HepG2 (cell line): ENCODE measurements around the gene C21orf91. TPM values are rescaled to one million over a fixed set of nuclear protein-coding genes. Genes with fewer than 3 reads are reported as not detected.

Source experiments
- ATAC-seq: fragments of 200-7000 bp; cut with Tn5 transposase; 3 replicates; pipeline ENCODE4 v1.9.1; 2020; ENCODE audit warnings: mild to moderate bottlenecking, moderate library complexity
- BruUV-seq: library from RNA; stranded (reverse); fragments of 400-500 nt; replicated peaks from 2 replicates; lab custom pipeline; 2021; lab: Mats Ljungman, UMichigan
- CTCF ChIA-PET: fragments of 300-600 bp; formaldehyde crosslinking; extraction: SDS; loops from one replicate; lab custom pipeline; 2021; ENCODE audit warnings: low total read pairs, inconsistent platforms, low intra/inter-chr PET ratio; lab: Yijun Ruan, JAX
- POLR2A ChIA-PET: fragments of 350-600 bp; sonication (Branson Sonifier 250); formaldehyde crosslinking; loops from one replicate; lab custom pipeline; 2020; ENCODE audit warnings: antibody characterized with exemption, inconsistent platforms; lab: Yijun Ruan, JAX
- DNase-seq: peaks from one replicate; pipeline ENCODE4 v3.0.0-alpha.2; 2015; ENCODE audit warnings: low spot score
- FAIRE-seq: peaks from 3 replicates; lab custom pipeline; 2011; peaks lifted over from hg19 to GRCh38; lab: Jason Lieb, UNC
- H2AFZ ChIP-seq: one replicate; pipeline ENCODE4 v1.6.1; 2011; ENCODE audit warnings: low read length, inconsistent platforms
- H3K27ac ChIP-seq: fragments of 300-600 bp; 3 replicates; pipeline ENCODE4 v1.8.0; 2011; ENCODE audit warnings: mixed run types, mild to moderate bottlenecking, mixed read lengths, low read length, inconsistent platforms; ENCODE audit not compliant: insufficient read depth; ENCODE audit errors: extremely low read length
- H3K27me3 ChIP-seq, 2 experiments: fragments of 200-600 bp in 1 of 2; 2 replicates in 1 of 2; 3 replicates in 1 of 2; pipeline versions ENCODE4 v1.6.0 to v1.8.0; 2011; ENCODE audit warnings: low read length in 2 of 2, mild to moderate bottlenecking in 2 of 2, moderate library complexity in 2 of 2, inconsistent platforms in 1 of 2; ENCODE audit not compliant: insufficient read depth in 2 of 2, control insufficient read depth in 1 of 2
- H3K36me3 ChIP-seq, 2 experiments: fragments of 200-600 bp in 1 of 2; replicated peaks in 1 of 2; 2 replicates in 1 of 2; 3 replicates in 1 of 2; pipeline versions ENCODE4 v1.5.1 to v1.8.0; 2011; ENCODE audit warnings: low read length in 2 of 2, inconsistent platforms in 1 of 2; ENCODE audit not compliant: insufficient read depth in 2 of 2, control insufficient read depth in 1 of 2
- H3K4me1 ChIP-seq: 2 replicates; pipeline ENCODE4 v1.5.1; 2012; ENCODE audit warnings: low read length, inconsistent platforms; ENCODE audit not compliant: insufficient read depth
- H3K4me2 ChIP-seq: 2 replicates; pipeline ENCODE4 v1.6.0; 2011; ENCODE audit warnings: low read depth, low read length, inconsistent platforms
- H3K4me3 ChIP-seq, 3 experiments: fragments of 200-600 bp in 1 of 3; sonication (generic), shearing (Covaris generic) in 1 of 3; replicated peaks in 1 of 3; 2 replicates each; pipeline ENCODE4 v1.5.1; 2011 to 2016; ENCODE audit warnings: low read length in 3 of 3, inconsistent platforms in 2 of 3, low read depth in 2 of 3, mild to moderate bottlenecking in 2 of 3, control low read depth in 1 of 3, mixed read lengths in 1 of 3; ENCODE audit not compliant: insufficient read depth in 1 of 3
- H3K79me2 ChIP-seq: one replicate; pipeline ENCODE4 v1.6.1; 2011; ENCODE audit warnings: low read length, inconsistent platforms; ENCODE audit not compliant: insufficient read depth
- H3K9ac ChIP-seq: 2 replicates; pipeline ENCODE4 v1.6.0; 2011; ENCODE audit warnings: mild to moderate bottlenecking, low read depth, low read length, inconsistent platforms; ENCODE audit not compliant: insufficient read depth
- H3K9me3 ChIP-seq: 2 replicates; pipeline ENCODE4 v1.5.1; 2012; ENCODE audit warnings: mild to moderate bottlenecking, low read length
- H4K20me1 ChIP-seq: 2 replicates; pipeline ENCODE4 v1.6.0; 2011; ENCODE audit warnings: inconsistent platforms, mild to moderate bottlenecking, low read length, moderate library complexity; ENCODE audit not compliant: insufficient read depth
- AGO1 ChIP-seq: fragments of 200-400 bp; formaldehyde crosslinking; IDR thresholded peaks from 2 replicates; pipeline ENCODE4 v1.6.1; 2017; ENCODE audit warnings: mild to moderate bottlenecking, low read depth, low read length, moderate library complexity; ENCODE audit not compliant: poor library complexity, severe bottlenecking
- ARNT2 ChIP-seq: sonication (generic); formaldehyde crosslinking; IDR thresholded peaks from 2 replicates; pipeline ENCODE4 v1.8.0; 2022; ENCODE audit warnings: mild to moderate bottlenecking, low read depth, missing genetic modification reagents, moderate library complexity
- CENPT ChIP-seq: sonication (generic); formaldehyde crosslinking; IDR thresholded peaks from 2 replicates; pipeline ENCODE4 v1.8.0; 2022; ENCODE audit warnings: low read depth, mild to moderate bottlenecking, moderate library complexity, missing genetic modification reagents
- GABPB1 ChIP-seq: IDR thresholded peaks from 2 replicates; pipeline ENCODE4 v1.6.1; 2016; ENCODE audit warnings: mild to moderate bottlenecking, missing genetic modification reagents, moderate library complexity, missing compliant biosample characterization
- HNF1A ChIP-seq, 2 experiments: sonication (generic) in 1 of 2; formaldehyde crosslinking in 1 of 2; IDR thresholded peaks; 2 replicates each; pipeline versions ENCODE4 v1.4.0 to v1.6.1; 2016 to 2020; ENCODE audit warnings: borderline replicate concordance in 1 of 2, low read depth in 1 of 2, mild to moderate bottlenecking in 1 of 2, missing genetic modification reagents in 1 of 2
- KLF6 ChIP-seq: IDR thresholded peaks from 2 replicates; pipeline ENCODE4 v1.8.0; 2016; ENCODE audit warnings: missing biosample characterization, missing genetic modification reagents
- MAX ChIP-seq: IDR thresholded peaks from 2 replicates; pipeline ENCODE4 v1.6.1; 2012; ENCODE audit warnings: inconsistent platforms
- MED13 ChIP-seq: sonication (generic); formaldehyde crosslinking; IDR thresholded peaks from 2 replicates; pipeline ENCODE4 v1.5.0; 2020; ENCODE audit warnings: missing genetic modification reagents
- MEF2D ChIP-seq: sonication (generic); formaldehyde crosslinking; IDR thresholded peaks from 2 replicates; pipeline ENCODE4 v1.5.1; 2020; ENCODE audit warnings: mild to moderate bottlenecking, missing genetic modification reagents
- MEIS2 ChIP-seq: sonication (generic); formaldehyde crosslinking; IDR thresholded peaks from 2 replicates; pipeline ENCODE4 v1.9.0; 2021; ENCODE audit warnings: mild to moderate bottlenecking, missing genetic modification reagents
- MXD4 ChIP-seq: IDR thresholded peaks from 2 replicates; pipeline ENCODE4 v1.6.1; 2016; ENCODE audit warnings: mild to moderate bottlenecking, missing biosample characterization, missing genetic modification reagents
- NR2F2 ChIP-seq: IDR thresholded peaks from 2 replicates; pipeline ENCODE4 v1.6.1; 2012; ENCODE audit warnings: low read depth, inconsistent platforms, borderline replicate concordance
- REPIN1 ChIP-seq: sonication (generic); formaldehyde crosslinking; IDR thresholded peaks from 2 replicates; pipeline ENCODE4 v1.8.0; 2022; ENCODE audit warnings: missing genetic modification reagents, low read depth, mild to moderate bottlenecking, borderline replicate concordance
- SNAPC2 ChIP-seq: sonication (generic); formaldehyde crosslinking; IDR thresholded peaks from 2 replicates; pipeline ENCODE4 v1.8.1; 2022; ENCODE audit warnings: mild to moderate bottlenecking, missing genetic modification reagents
- SRY ChIP-seq: sonication (generic); formaldehyde crosslinking; IDR thresholded peaks from 2 replicates; pipeline ENCODE4 v1.8.0; 2022; ENCODE audit warnings: mild to moderate bottlenecking, missing genetic modification reagents
- ZFP37 ChIP-seq: sonication (generic); formaldehyde crosslinking; IDR thresholded peaks from 2 replicates; pipeline ENCODE4 v1.4.0; 2020; ENCODE audit warnings: missing genetic modification reagents, borderline replicate concordance
- ZNF616 ChIP-seq: sonication (generic); formaldehyde crosslinking; IDR thresholded peaks from 2 replicates; pipeline ENCODE4 v1.5.0; 2020; ENCODE audit warnings: low read depth, mild to moderate bottlenecking, missing genetic modification reagents
- ZNF670 ChIP-seq: sonication (generic); formaldehyde crosslinking; IDR thresholded peaks from 2 replicates; pipeline ENCODE4 v1.8.0; 2022; ENCODE audit warnings: mild to moderate bottlenecking, missing genetic modification reagents, borderline replicate concordance
- WGBS: methylation state at CpG from one replicate; pipeline ENCODE4 v1.1.6; 2017; ENCODE audit warnings: low lambda C conversion rate; 5-methylcytosine and 5-hydroxymethylcytosine counted together
- in situ Hi-C: cut with HindIII; loops from 2 replicates; pipeline ENCODE4 v1.10.0; 2017; ENCODE audit warnings: low pct_unique_long_range_greater_than_20kb; ENCODE audit not compliant: extremely low pct_ligation_motif_present
- intact Hi-C: fragments of 100-400 bp; cut with micrococcal nuclease; formaldehyde crosslinking; loops from one replicate; pipeline ENCODE4 v1.10.0; 2022; ENCODE audit not compliant: unreplicated experiment
- polyA plus RNA-seq, 8 experiments: library from polyadenylated mRNA; depleted of rRNA in 3 of 8; stranded (reverse) in 7 of 8; unstranded in 1 of 8; fragments of >200 nt; fragmentation: Illumina TruSeq in 4 of 8; extraction: Trizol in 4 of 8; gene quantifications; 2 replicates each; pipeline versions ENCODE4 v1.2.1 to v1.2.3, GENCODE V29; 2011 to 2016; ENCODE audit warnings: low read depth in 4 of 8, missing spikeins in 1 of 8, mixed read lengths in 1 of 8; ENCODE audit not compliant: insufficient read depth in 1 of 8
- total RNA-seq, 5 experiments: library from RNA; depleted of rRNA; stranded (reverse); fragments of >200 nt; fragmentation: Illumina TruSeq; extraction: Trizol; gene quantifications; 2 replicates each; pipeline ENCODE4 v1.2.3, GENCODE V29; 2016; ENCODE audit warnings: low read depth in 1 of 5

The C21orf91 gene
- total and polyA plus RNA-seq, 2 of the 13 experiments (the other 11 are each of a cell fraction or from before 2014, with no cell fraction given): 2.9 to 7.8 TPM

- TF ChIP-seq MEF2D (CRISPR knock-in tag) (no peak), MXD4 (no peak), MAX (no peak), ZFP37 (CRISPR knock-in tag) (no peak), MED13 (CRISPR knock-in tag) (no peak), SRY (no peak), HNF1A (IDR thresholded peaks at IDR 0.05; ENCODE audit: low read depth) (no peak), HNF1A (CRISPR knock-in tag; IDR thresholded peaks at IDR 0.05; ENCODE audit: borderline replicate concordance) (no peak), MEIS2 (no peak), AGO1 (no peak), KLF6 (no peak), SNAPC2 (CRISPR knock-in tag) (no peak), ZNF616 (no peak), NR2F2 (no peak), GABPB1 (CRISPR knock-in tag) (no peak), CENPT (no peak), ARNT2 (CRISPR knock-in tag) (no peak), ZNF670 (CRISPR knock-in tag) (no peak), REPIN1 (CRISPR knock-in tag) (no peak)
- Histone ChIP-seq H2AFZ (no peak overlapping the region), H3K4me2 (no peak overlapping the region), H4K20me1 (no peaks in the 10 kb centered on the region), H3K27ac (no peak overlapping the region), H3K4me3 (no peak overlapping the region), H3K36me3 (no peaks in the 10 kb centered on the region), H3K27me3 (peaks cover 0 to 16% of the 10 kb centered on the region in 2 experiments; a peak in 2 of 5 replicates), H3K9ac (no peak overlapping the region), H3K9me3 (no peaks in the 10 kb centered on the region), H3K79me2 (no peaks in the 10 kb centered on the region), H3K4me1 (no peaks in the 10 kb centered on the region)
- CTCF ChIA-PET: no interaction called here
- ATAC-seq (no peak), DNase-seq (no peak), FAIRE-seq (no peak)
- in situ Hi-C loops: no loop called here
- WGBS: 29% methylated on average over 5 of the region's 5 CpGs
- POLR2A ChIA-PET: no interaction called here
- no TSS peak for BruUV-seq
- intact Hi-C loops: no loop called here
Observed at GRCh38 chr21:17765207-17765606, 53.9 kb downstream of the C21orf91 start.
